SKM-1 treated with dmso at 0.1 percent for 144 hours (cell line): ENCODE data around the gene TBX4.
A peak's percentile ranks its signal among the peaks of the same experiment; 100 is the strongest.

Experiments
- DNase-seq: peaks from one replicate; lab custom pipeline; 2025; ENCODE audit not compliant: unreplicated experiment; lab: John Stamatoyannopoulos, UW

TBX4 gene

DNA sequence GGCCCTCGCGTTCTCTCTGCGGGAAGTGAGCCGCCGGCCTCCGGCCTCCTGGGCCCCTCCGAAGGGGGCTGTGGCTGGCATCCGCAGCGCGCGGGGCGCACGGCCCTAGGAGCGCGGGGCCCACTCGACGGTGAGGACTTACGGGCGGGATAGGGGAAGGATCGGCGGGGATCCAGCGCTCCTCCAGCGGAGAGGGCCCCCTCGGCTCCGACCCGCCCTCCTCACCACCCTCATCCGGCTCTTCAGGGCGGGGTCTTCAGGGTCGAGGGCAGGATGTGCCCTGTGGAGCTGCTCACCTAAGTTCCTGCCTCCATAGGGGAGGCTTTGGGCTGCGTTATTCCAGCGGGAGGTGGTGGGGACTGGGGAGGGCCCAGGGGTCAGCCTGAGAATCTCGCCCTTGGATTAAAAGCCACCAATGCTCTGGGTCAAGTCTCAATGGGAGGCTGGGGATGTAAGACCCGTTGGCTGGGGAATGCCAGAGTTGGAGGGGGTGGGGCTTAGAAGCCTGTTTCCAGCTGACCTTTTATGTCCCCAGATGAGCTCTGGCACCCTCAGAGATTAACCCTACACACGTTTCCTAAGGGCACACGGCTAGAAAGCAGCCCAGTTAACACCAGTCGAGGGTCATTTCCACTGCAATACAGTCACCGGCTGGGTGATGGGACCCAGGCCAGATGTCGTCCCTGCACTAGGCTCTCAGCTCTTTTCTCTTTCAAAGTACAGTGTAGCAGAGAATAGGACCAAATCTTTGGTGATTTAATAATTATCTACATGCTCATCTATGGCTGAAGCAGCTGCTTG is 39.2 kb upstream of the TBX4 start:
- DNase-seq, result no peak

DNA sequence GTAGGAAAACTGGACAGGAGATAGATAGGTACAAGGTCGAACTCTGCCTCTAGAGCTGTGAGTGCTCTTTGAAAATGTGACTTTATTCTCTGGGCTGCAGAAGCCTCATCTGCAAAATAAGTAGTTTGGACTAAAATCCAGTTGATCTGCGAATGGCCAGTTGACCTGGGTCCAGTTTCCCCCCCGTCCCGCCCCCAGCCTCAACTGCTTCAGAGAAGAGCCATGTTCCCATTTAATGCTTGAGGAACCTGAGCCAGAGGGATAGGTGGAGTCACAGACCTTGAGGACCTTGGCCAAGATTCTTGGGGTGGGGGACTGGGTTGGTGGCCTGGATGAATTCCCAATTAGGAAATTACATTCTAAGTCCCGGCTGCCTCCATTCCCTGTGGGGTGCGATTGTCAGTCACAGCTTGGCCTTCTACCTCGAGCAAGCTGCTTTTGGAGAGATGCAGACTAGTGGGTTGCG is 38.5 kb upstream of the TBX4 start:
- no peak for DNase-seq

DNA sequence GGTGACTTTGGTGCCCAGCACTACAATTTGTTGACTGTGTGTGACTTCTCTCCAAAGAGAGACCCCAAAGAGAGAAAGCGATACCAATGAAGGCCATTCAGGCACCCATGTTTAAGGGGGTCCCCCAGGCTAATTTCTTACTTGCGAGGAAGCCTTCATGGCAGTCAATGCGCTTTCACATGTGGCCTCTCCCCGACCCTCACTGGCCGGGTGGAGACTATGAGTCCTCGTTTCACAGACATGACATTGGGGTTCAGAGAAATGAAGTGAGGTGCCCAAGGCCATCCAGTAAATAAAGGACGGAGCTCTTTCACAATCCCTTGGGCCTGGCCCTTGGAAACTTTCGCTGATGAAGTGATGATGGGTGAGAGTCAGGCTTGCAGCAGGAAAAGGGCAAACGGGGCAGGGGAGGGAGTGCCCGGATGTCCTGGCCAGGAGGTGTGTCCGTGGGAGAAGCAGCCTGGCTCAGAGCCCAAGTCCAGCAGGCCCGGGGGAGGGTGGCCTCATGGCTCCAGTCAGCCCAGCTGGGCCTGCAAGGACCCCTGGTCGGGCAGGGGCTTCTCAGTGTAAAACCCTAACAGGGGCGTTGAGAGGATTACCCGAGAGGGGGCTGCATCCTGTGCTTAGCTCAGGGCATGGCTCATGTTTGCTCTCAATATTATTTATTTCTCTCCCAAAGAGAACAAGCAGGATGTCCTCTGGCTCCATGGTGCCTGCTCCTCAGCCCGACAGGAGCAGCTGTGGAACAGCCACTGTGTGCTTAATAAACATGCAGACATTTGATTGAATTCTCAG is 37.9 kb upstream of the TBX4 start:
- no peak for DNase-seq

DNA sequence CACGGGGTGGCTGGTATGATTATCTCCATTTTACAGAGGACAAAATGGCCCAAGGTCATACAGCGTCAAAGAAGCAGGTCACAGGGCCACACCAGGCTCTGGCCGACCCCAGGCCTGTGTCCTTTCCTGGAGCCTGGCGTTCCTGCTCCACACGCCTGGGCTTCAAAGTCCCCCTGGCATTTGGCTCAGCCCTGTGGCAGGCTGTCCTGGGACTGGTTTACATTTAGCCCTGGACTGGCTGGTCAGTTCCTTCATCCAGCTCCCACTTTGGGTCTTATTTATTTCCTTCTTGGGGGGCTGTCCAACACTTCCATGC is 37.3 kb upstream of the TBX4 start:
- no peak for DNase-seq

DNA sequence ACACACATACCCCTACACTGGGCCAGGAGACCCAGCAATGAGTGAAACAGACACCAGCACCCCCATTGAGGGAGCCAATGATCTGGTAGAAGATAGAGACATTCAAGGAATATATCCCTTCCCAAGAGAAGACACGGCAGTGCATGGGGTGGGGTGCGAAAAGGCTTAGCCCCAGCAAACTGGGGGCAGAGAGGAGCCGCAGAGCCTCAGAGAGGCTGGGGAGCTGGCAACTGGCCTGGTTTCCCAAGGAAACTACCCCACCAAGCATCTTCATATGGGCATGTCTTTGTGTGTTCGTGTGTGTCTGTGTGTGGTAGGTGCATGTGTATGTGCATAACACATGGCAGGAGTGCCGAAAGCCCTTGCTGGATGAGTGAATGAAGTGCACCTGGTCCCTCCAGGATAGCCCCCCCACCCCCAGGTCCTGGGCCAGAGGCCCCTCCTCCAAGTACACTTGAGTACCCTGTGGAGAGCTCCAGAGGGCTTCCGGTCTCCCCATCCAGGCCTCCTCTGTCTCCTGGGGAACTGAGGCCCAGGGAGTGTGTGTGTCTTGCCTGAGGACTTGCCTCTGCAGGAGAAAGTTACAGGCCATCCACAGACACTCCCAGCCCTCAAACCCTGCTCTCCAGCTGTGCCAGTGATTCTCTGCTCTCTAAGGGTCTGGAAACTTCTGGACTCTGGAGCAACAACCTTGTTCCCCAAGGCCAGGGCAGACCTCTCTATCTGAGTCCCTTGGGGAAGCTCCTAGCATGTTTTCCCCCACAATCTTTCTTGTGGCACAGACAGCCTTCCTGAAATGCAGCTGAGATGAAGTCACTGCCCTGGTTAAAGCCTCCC is 36.6 kb upstream of the TBX4 start:
- no peak for DNase-seq

DNA sequence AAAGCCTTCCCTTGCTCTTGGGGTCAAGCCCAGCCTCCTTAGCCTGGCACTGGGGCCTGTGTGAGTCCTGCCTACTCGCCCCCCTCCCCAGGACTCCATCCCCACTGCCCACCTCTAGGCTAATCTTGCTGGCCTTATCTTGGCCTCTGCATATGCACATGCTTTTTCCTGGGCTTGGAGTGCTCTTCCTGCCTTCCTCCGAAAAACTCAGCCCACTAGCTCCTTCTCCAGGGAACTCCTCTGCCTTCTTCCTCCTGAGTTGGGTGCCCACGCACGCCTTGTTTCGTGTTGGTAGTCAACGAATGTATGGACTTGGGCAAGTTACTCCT is 36.0 kb upstream of the TBX4 start:
- DNase-seq, result no peak

DNA sequence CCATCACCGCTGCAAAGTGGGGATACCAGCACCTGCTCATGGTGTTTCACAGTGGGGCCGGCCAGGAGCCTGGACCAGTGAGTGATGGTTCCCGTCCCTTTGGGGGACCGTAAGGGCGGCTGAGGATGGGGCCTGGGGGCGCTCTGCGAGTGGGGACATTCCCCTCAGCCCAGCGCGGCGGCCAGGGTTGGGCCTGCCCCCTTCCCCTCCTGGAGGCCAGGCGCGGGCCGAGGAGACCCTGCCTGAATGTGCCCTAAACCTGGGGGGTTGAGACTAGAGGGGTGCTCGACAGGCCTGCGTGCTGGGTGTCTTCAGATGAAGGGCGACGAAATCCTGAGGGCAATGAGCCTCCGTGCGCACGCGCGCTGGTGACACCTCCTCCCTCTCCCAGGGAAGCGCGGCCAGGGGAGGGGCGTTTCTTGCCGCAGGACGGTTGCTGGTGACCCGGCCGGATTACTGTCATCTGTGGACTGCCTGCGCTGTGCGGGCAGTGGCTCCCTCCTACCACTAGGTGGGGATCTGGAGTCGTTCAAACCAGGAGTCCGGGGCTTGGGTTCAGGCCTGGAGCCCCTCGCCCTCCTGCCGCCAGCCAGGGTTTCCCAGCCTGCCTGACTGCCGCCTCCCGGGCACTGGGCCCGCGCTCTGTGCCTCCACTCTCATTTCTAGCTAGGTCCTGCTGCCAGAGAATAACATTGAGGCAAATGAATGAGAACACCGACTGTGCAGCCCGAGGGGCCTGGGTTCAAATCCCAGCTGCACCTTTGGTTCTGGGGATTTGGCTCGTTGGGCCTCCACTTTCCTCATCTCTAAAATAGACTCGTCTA is 35.5 kb upstream of the TBX4 start:
- DNase-seq, result peak; percentile 87

DNA sequence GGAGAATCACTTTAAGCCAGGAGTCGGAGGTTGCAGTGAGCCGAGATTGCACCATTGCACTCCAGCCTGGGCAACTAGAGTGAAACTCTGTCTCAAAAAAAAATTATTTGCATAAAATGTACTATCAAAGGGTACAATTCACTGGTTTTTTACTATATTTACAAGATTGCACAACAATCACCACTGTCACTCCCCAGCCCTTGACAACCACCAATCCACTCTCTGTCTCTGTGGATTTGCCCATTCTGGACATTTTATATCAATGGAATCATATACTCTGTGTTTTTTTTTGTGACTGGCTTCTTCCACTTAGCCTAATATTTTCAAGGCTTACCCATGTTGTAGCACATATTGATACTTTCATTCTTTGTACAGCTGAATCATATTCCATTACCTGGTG is 33.8 kb upstream of the TBX4 start:
- no peak for DNase-seq

DNA sequence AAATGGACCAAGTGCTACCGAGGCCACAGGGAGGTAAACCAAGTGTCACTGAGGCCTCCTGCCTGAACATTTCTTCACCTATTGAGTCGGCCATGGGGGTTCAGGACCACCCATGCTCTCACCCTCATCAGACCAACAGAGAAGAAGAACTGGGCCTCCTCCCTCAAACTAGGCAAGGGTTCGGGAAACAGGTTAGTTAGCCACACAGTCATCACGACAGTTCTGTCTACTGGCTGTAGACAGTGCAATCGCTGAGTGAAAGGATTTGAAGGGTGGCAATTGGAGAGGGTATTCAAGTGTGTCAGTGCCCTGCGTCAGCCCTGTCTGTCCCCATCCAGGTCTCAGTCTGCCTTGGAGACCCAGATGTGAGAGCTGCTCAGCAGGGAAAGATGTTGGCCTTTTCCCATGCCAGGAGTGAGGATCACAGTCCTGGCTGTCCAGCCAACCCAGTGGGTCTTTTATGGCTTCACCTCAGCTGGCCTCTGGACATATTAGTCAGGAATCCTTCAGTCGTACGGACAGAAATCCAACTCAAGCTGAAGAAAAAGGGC is 32.7 kb upstream of the TBX4 start:
- DNase-seq, result no peak

DNA sequence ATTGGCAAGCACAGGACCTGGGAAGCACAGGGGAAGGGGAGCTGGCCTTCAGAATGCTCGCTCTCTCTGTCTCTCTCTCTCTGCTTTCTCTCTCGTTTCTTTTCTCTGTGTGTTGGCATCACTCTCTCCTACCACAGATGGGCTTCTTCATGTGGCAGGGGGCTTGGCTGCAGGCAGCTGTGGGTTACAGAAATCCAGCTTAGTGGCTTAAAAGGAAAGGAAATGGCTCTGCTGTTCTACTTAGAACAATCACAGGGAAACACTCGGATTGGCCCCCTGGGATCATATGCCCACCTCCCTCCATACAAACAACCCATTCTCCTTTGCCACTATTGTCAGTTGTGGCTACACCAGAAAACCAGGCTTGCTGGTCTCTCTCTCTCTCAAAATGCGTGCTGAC is 32.2 kb upstream of the TBX4 start:
- DNase-seq, result no peak

DNA sequence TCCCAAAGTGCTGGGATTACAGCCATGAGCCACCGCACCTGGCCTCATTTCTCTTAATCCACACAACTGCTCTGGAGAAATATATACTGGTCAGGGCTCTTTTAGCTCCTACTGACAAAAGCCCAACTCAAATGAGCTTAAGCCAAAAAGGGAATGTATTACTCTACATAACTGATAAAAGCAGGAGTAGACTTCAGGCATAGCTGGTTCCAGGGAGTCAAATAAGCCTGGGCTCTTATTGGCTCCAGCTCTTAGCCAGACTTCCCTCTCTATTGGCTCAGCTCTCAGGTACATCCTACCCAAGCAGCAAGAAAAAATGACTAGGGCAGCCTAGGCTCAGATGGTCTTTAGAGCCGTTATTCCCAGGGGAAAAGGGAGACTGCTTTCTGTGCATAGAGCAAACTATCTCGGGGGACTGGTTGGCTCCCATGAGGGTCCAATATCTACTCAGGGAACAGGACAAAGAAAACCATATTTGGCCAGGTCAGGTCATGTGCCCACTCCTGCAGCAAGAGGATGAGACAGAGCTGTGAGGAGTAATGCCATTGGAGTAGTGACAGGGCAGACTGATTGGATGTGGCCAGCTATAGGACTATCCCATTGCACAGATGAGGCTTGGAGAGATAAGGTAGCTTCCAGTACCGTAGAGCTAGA is 31.4 kb upstream of the TBX4 start:
- DNase-seq, result no peak

DNA sequence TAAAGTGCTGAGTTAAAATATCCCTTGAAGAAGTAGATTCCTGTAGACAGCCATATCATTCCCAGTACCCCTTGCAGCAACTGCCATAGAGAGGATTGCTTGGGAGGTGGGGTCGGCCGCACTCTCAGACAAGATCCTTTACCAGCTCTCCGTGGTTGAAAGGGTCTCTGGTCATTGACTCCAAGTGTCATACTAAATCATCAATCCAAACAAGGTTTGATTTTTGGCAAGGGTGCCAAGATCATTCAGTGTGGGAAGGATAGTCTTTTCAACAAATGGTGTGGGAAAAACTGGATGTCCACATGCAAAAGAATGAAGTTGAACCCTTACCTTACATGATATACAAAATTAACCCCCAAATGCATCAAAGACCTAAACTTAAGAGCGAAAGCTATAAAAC is 30.8 kb upstream of the TBX4 start:
- DNase-seq, result no peak

DNA sequence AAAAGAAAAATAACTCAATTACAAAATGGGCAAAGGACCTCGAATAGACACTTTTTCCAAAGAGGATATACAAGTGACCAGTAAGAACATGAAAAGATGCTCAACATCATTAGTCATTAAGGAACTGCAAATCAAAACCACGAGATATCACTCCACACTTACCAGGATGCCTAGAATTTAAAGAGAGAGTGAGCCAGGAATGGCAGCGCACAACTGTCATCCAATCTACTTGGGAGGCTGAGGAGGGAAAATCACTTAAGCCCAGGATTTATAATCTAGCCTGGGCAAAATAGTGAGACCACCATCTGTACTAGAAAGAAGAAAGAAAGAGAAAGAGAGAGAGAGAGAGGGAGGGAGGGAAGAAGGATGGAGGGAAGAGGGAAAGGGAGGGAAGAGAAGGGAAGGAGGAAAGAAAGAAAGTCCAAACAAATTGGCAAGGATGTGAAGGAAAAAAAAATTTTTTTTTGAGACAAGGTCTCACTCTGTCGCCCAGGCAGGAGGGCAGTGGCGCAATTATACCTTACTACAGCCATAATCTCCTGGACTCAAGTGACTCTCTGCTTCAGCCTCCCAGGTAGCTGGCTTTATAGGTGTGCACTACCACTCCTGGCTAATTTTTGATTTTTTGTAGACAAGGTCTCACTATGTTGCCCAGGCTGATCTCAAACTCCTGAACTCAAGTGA is 30.0 kb upstream of the TBX4 start:
- DNase-seq, result no peak

DNA sequence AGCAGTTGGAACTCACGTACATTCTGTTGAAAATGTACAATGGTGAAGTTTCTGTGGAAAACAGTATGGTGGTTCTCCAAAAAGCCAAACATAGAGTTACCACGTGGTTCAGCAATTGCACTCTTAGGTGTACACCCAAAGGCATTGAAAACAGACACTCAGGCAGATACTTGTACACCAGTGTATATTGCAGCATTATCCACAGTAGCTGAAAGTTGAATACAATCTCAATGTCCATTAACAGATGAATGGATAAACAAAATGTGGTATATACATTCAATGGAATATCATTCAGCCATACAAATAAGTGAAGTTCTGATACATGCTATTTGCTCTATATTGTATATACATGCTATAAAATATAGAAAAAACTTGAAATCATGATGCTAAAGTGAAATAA is 29.4 kb upstream of the TBX4 start:
- no peak for DNase-seq

DNA sequence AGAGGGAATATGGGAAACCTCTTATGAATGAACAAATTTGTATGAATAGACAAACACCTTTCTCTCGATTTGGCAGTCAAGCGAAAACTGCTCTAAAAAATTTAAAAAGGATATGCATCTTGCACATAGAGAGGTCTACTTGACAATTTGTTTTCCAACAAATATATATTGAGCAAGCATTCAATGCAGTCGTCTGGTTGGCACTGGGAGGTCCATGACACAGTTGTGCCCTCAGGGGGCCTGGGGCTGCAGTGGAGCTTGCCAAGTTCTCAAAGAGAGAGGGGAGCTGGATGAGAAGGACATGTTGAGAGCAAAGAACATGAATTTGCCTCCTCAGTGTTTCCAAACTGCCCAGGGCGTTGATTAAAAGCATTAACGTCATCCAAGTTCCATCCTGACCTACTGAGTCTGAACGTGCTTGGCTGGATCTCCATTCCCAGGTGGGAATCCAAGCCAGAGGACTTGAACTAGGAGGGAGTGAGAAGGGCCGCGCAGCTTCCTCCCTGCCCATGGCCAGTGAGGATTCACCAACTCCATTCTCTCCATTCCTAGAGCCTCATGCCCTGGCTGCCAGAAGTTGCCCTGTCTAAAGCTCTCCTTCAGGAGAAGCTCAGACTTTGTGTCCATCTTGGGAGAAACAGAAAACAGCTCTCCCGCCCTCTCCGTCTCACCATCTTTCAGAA is 28.1 kb upstream of the TBX4 start:
- DNase-seq, result no peak

DNA sequence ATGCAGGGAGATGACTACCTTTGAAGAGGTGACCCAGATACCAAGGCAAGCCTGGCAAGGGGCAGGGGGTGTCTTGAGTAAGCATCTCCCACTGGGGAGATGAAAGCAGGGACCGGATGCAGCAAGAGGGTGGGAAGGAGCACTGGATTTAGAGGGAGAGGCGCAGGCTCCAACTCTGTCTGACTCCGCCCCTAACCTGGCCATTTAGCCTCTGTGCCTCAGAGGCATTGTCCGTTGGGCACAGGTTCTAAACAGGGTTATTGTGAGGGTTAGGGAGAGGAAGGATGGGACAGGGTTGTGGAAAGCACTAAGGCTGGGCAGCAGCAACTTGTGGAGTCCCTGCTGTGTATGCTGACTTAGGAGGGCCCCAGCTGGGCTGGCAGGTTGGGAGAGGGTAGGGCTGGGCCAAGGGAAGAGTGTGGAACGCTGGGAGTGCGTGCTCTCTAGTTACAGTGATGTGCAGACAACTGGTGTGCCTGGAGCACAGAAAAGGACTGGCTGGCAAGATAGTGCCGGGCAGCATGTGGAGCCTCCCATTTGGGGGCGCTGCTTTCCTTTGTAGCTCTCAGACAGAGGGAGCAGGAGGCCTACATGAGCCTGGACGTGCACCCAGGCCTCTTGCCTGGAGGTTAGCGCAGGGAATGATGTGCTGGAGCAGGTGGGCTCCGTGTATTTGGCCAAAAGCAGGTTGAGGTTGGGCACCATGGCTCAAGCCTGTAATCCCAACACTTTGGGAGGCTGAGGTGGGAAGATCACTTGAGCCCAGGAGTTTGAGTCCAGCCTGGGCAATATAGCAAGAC is 26.3 kb upstream of the TBX4 start:
- DNase-seq, result no peak

DNA sequence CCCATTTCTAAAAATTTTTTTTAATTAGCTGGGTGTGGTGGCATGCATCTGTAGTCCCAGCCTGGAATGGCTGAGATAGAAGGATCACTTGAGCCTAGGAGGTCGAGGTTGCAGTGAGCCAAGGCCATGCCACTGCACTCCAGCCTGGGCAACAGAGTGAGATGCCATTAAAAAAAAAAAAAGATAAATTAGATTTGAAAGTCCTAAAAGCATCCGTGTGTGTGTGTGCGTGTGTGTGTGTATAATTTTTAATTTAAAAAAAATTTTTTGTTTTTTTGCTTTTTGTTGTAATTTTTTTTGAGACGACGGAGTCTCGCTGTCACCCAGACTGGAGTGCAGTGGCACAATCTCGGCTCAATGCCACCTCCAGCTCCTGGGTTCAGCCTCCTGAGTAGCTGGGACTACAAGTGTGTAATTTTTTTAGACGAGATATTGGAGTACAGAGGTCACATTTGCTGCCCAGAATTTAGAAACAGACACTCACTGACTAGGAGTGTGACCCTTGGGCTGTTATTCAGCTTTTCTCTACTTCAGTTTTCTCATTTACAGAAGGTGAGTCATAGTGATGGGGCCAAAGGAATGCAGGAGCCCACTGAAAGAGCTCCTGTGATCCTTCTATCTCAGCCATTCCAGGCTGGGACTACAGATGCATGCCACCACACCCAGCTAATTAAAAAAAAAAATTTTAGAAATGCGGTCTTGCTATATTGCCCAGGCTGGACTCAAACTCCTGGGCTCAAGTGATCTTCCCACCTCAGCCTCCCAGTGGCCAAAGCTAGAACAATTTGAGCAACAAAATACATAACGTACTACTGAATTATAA is 25.5 kb upstream of the TBX4 start:
- no peak for DNase-seq
